Measurements from ENCODE around the gene PRAMEF20. TPM values are rescaled to one million over a fixed set of nuclear protein-coding genes. Genes with fewer than 3 reads are reported as not detected.
"Not testable (repeated sequence)": the region's sequence is repeated elsewhere in the genome, so short reads cannot be mapped to it uniquely, and the experiment has no call there.

The PRAMEF20 gene
- total RNA-seq, result not detected
- not detected for polyA plus RNA-seq (ENCODE audit: insufficient read length in 2 of 2)
- long read RNA-seq, donor 1, result 0 reads
- long read RNA-seq, donor 2, result 0 reads
- long read RNA-seq, donor 3, result 0 reads
- long read RNA-seq, donor 4, result 0 reads

DNA sequence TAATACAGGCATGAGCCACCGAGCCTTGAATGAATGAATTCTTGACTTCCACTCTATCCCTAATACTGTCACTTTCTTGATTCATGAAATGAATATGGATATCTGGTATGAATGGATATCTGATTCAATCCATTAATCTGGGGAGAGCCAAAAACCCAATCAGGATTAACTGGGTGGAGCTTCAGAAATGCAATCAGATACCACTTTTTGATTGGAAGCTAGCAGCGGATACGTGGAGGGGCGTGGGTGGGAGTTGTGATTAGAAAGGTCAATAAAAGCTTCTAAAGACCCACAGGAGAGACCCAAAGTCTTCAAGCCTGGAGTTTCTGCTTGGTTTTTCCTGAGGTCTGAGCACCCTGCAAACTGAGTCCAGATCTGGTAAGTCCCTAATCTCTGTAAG lies at the start of gene PRAMEF20:
Gene PRAMEF20 (plus strand): TSS at position 301 of the 400 bp plus-strand sequence. CDS start 5,905 bp downstream, outside the sequence.
- H3K9me3 ChIP-seq (ENCODE audit: control insufficient read depth, insufficient read depth, low read length); DNase-seq (ENCODE audit: low read depth in 4 of 6, low spot score in 6 of 6); H3K36me3 ChIP-seq (ENCODE audit: control insufficient read depth, insufficient read depth, low read length); H3K4me3 ChIP-seq (ENCODE audit: low read depth, low read length); H3K4me1 ChIP-seq (ENCODE audit: control insufficient read depth, insufficient read depth, low read length); H3K27me3 ChIP-seq (ENCODE audit: control insufficient read depth, insufficient read depth, low read length); H3K27ac ChIP-seq (ENCODE audit: low read depth, low read length): not testable (repeated sequence)
- WGBS (ENCODE audit: insufficient coverage), result no CpG with 5 or more reads among the region's 4 CpGs

GRCh38 chr1:13362364-13362763 lies 47.9 kb upstream of the PRAMEF20 start:
- H3K4me1 ChIP-seq (ENCODE audit: control insufficient read depth, insufficient read depth, low read length); H3K4me3 ChIP-seq (ENCODE audit: low read depth, low read length); DNase-seq (ENCODE audit: low read depth in 4 of 6, low spot score in 6 of 6); H3K27me3 ChIP-seq (ENCODE audit: control insufficient read depth, insufficient read depth, low read length); H3K9me3 ChIP-seq (ENCODE audit: control insufficient read depth, insufficient read depth, low read length); H3K36me3 ChIP-seq (ENCODE audit: control insufficient read depth, insufficient read depth, low read length); H3K27ac ChIP-seq (ENCODE audit: low read depth, low read length): not testable (repeated sequence)
- WGBS (ENCODE audit: insufficient coverage), result no CpG with 5 or more reads among the region's 7 CpGs

DNA sequence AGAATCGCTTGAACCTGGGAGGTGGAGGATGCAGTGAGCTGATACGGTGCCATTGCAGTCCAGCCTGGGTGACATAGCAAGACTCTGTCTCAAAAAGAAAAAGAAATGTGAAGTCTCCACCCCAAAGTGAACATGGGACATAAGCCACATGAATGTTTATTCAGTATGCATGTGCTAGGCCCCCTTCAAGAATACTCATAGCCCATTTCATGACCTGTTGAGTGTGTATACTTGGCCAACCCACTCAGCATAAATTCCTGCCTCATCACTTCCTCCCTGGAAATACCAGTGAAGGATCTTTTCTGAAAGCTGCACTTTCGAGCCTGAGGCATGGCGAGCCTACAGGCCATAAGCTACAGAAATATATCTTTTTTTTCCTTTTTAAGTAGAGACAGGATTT lies 45.3 kb upstream of the PRAMEF20 start:
- not testable (repeated sequence) for H3K36me3 ChIP-seq (ENCODE audit: control insufficient read depth, insufficient read depth, low read length); H3K4me3 ChIP-seq (ENCODE audit: low read depth, low read length); H3K4me1 ChIP-seq (ENCODE audit: control insufficient read depth, insufficient read depth, low read length); H3K27me3 ChIP-seq (ENCODE audit: control insufficient read depth, insufficient read depth, low read length); DNase-seq (ENCODE audit: low read depth in 4 of 6, low spot score in 6 of 6); H3K9me3 ChIP-seq (ENCODE audit: control insufficient read depth, insufficient read depth, low read length); H3K27ac ChIP-seq (ENCODE audit: low read depth, low read length)
- no CpG with 5 or more reads among the region's 4 CpGs for WGBS (ENCODE audit: insufficient coverage)

DNA sequence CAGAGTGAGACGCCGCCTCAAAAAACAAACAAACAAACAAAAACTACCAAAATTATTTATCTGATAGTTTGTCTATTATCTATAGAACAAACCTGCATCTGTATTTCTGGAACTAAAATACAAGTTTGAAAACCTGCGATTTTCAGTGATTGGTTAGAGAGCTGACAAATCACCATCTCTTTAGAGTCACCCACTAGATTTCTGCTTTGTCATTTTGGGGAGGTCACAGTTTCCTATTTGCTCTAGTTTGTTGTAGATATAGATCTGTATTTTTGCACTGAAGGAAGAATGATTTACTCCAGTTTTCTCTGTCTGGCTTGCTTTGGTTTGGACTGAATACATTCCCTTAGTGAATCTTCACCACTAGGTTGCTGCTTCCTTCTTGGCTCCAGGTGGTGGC lies 43.7 kb upstream of the PRAMEF20 start:
- not testable (repeated sequence) for H3K27me3 ChIP-seq (ENCODE audit: control insufficient read depth, insufficient read depth, low read length); DNase-seq (ENCODE audit: low read depth in 4 of 6, low spot score in 6 of 6); H3K9me3 ChIP-seq (ENCODE audit: control insufficient read depth, insufficient read depth, low read length); H3K27ac ChIP-seq (ENCODE audit: low read depth, low read length); H3K4me1 ChIP-seq (ENCODE audit: control insufficient read depth, insufficient read depth, low read length); H3K4me3 ChIP-seq (ENCODE audit: low read depth, low read length); H3K36me3 ChIP-seq (ENCODE audit: control insufficient read depth, insufficient read depth, low read length)
- no CpG with 5 or more reads among the region's 3 CpGs for WGBS (ENCODE audit: insufficient coverage)

DNA sequence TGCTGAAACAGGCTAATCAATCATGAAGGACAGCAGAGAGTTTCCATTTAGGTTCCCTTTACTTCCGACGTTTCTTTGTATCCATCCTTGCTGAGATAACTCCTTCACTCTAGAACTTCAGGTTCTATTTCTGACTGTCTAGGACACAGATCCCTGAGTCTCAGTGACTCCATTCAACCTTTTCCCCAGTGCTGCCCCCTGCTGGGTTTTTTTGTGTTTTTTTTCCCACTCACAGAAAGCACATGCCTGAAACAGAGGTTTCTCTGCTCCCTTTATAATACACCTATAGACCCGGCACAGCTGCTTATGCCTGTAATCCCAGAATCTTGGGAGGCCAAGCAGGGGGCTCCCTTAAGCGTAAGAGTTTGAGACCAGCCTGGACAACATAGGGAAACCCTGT lies 41.7 kb upstream of the PRAMEF20 start:
- peak in 3 of 6 donors; percentile 0 to 2 (median 2) for DNase-seq (ENCODE audit: low read depth in 4 of 6, low spot score in 6 of 6)
- 68% methylated on average over 2 of the region's 4 CpGs for WGBS (ENCODE audit: insufficient coverage)
- H3K36me3 ChIP-seq (ENCODE audit: control insufficient read depth, insufficient read depth, low read length); H3K27me3 ChIP-seq (ENCODE audit: control insufficient read depth, insufficient read depth, low read length); H3K27ac ChIP-seq (ENCODE audit: low read depth, low read length); H3K4me1 ChIP-seq (ENCODE audit: control insufficient read depth, insufficient read depth, low read length); H3K9me3 ChIP-seq (ENCODE audit: control insufficient read depth, insufficient read depth, low read length); H3K4me3 ChIP-seq (ENCODE audit: low read depth, low read length): not testable (repeated sequence)

DNA sequence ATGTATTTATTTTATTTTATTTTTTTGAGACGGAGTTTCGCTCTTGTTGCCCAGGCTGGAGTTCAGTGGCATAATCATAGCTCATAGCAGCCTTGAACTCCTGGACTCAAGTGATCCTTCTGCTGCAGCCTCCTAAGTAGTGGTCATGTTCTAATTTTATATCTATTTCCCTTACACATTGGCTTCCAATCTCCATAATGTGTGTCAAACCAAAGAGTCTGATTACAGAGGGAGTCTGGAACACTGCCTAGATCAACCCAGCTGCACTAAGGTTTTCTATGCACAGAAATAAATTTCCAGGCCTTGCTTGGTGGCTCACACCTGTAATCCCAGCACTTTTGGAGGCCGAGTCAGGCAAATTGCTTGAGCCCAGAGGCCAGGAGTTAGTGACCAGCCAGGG lies 31.3 kb upstream of the PRAMEF20 start:
- H3K36me3 ChIP-seq (ENCODE audit: control insufficient read depth, insufficient read depth, low read length); H3K4me3 ChIP-seq (ENCODE audit: low read depth, low read length); H3K27me3 ChIP-seq (ENCODE audit: control insufficient read depth, insufficient read depth, low read length); H3K27ac ChIP-seq (ENCODE audit: low read depth, low read length); H3K9me3 ChIP-seq (ENCODE audit: control insufficient read depth, insufficient read depth, low read length); DNase-seq (ENCODE audit: low read depth in 4 of 6, low spot score in 6 of 6); H3K4me1 ChIP-seq (ENCODE audit: control insufficient read depth, insufficient read depth, low read length): not testable (repeated sequence)
- no CpG with 5 or more reads among the region's 3 CpGs for WGBS (ENCODE audit: insufficient coverage)

- H3K27ac ChIP-seq (ENCODE audit: low read depth, low read length), result not testable (repeated sequence)
Measured at GRCh38 chr1:13380380-13380779, 29.9 kb upstream of the PRAMEF20 start.

GRCh38 chr1:13389332-13389731 lies 20.9 kb upstream of the PRAMEF20 start, which contains the start of gene PRAMEF17:
Gene PRAMEF17, plus strand, starts transcription at chr1:13389632. Its CDS starts 26 bp downstream, at chr1:13389658.
- not testable (repeated sequence) for H3K27me3 ChIP-seq (ENCODE audit: control insufficient read depth, insufficient read depth, low read length); H3K36me3 ChIP-seq (ENCODE audit: control insufficient read depth, insufficient read depth, low read length); H3K4me1 ChIP-seq (ENCODE audit: control insufficient read depth, insufficient read depth, low read length); H3K9me3 ChIP-seq (ENCODE audit: control insufficient read depth, insufficient read depth, low read length); H3K27ac ChIP-seq (ENCODE audit: low read depth, low read length); DNase-seq (ENCODE audit: low read depth in 4 of 6, low spot score in 6 of 6); H3K4me3 ChIP-seq (ENCODE audit: low read depth, low read length)

More at GRCh38 chr1:13380380-13380779, 29.9 kb upstream of the PRAMEF20 start:
- not testable (repeated sequence) for H3K36me3 ChIP-seq (ENCODE audit: control insufficient read depth, insufficient read depth, low read length); DNase-seq (ENCODE audit: low read depth in 4 of 6, low spot score in 6 of 6); H3K4me1 ChIP-seq (ENCODE audit: control insufficient read depth, insufficient read depth, low read length); H3K4me3 ChIP-seq (ENCODE audit: low read depth, low read length); H3K27me3 ChIP-seq (ENCODE audit: control insufficient read depth, insufficient read depth, low read length); H3K9me3 ChIP-seq (ENCODE audit: control insufficient read depth, insufficient read depth, low read length)
- 80% methylated on average over 1 of the region's 3 CpGs for WGBS (ENCODE audit: insufficient coverage)

GRCh38 chr1:13393004-13393403 lies 17.2 kb upstream of the PRAMEF20 start:
- H3K27ac ChIP-seq (ENCODE audit: low read depth, low read length); H3K4me3 ChIP-seq (ENCODE audit: low read depth, low read length); H3K9me3 ChIP-seq (ENCODE audit: control insufficient read depth, insufficient read depth, low read length); H3K4me1 ChIP-seq (ENCODE audit: control insufficient read depth, insufficient read depth, low read length); DNase-seq (ENCODE audit: low read depth in 4 of 6, low spot score in 6 of 6); H3K27me3 ChIP-seq (ENCODE audit: control insufficient read depth, insufficient read depth, low read length); H3K36me3 ChIP-seq (ENCODE audit: control insufficient read depth, insufficient read depth, low read length): not testable (repeated sequence)
- WGBS (ENCODE audit: insufficient coverage), result 90% methylated on average over 6 of the region's 7 CpGs

- not testable (repeated sequence) for DNase-seq (ENCODE audit: low read depth in 4 of 6, low spot score in 6 of 6); H3K4me1 ChIP-seq (ENCODE audit: control insufficient read depth, insufficient read depth, low read length); H3K27me3 ChIP-seq (ENCODE audit: control insufficient read depth, insufficient read depth, low read length); H3K27ac ChIP-seq (ENCODE audit: low read depth, low read length); H3K36me3 ChIP-seq (ENCODE audit: control insufficient read depth, insufficient read depth, low read length); H3K4me3 ChIP-seq (ENCODE audit: low read depth, low read length); H3K9me3 ChIP-seq (ENCODE audit: control insufficient read depth, insufficient read depth, low read length)
- WGBS (ENCODE audit: insufficient coverage), result 91% methylated on average over 17 of the region's 32 CpGs
Measured at GRCh38 chr1:13394761-13395160, 15.5 kb upstream of the PRAMEF20 start.
